ENCODE data around the gene BMPR1A.

DNA sequence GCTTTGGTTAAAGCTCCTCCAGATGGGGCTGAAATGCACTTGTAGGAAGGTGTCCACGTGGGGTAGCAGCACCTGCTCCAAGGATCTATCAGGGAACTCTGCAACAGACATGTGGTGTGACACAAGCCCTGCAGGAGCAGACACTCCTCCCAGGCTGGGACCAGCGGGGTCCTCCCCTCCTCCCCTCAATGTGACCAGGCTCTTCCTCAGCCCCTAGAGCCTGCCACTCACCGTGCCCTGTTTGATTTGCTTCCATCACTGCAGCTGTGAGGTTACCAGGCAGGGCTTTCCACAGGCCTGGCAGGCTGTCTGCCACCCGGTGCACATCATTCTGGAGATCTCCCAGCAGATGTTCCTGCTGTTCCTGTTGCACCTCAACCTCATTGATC is 187.6 kb downstream of the BMPR1A start:
- no peak for TF ChIP-seq EP300 (IDR thresholded peaks at IDR 0.05; ENCODE audit: low read depth)
- TF ChIP-seq POLR2A (IDR thresholded peaks at IDR 0.05): no peak
- TF ChIP-seq, protein P1, sequence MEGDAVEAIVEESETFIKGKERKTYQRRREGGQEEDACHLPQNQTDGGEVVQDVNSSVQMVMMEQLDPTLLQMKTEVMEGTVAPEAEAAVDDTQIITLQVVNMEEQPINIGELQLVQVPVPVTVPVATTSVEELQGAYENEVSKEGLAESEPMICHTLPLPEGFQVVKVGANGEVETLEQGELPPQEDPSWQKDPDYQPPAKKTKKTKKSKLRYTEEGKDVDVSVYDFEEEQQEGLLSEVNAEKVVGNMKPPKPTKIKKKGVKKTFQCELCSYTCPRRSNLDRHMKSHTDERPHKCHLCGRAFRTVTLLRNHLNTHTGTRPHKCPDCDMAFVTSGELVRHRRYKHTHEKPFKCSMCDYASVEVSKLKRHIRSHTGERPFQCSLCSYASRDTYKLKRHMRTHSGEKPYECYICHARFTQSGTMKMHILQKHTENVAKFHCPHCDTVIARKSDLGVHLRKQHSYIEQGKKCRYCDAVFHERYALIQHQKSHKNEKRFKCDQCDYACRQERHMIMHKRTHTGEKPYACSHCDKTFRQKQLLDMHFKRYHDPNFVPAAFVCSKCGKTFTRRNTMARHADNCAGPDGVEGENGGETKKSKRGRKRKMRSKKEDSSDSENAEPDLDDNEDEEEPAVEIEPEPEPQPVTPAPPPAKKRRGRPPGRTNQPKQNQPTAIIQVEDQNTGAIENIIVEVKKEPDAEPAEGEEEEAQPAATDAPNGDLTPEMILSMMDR (IDR thresholded peaks at IDR 0.05): no peak
